K562 (cell line): Measurements from ENCODE around the gene CERS5. TPM values are rescaled to one million over a fixed set of nuclear protein-coding genes. Genes with fewer than 3 reads are reported as not detected.

Source experiments
- ATAC-seq: fragments of 200-7000 bp; cut with Tn5 transposase; 3 replicates; pipeline ENCODE4 v1.9.1; 2020; ENCODE audit warnings: moderate library complexity
- BruUV-seq: library from RNA; stranded (reverse); fragments of 400-500 nt; replicated peaks from 2 replicates; lab custom pipeline; 2021; lab: Mats Ljungman, UMichigan
- CTCF ChIA-PET: fragments of 300-600 bp; formaldehyde crosslinking; extraction: SDS; loops from one replicate; lab custom pipeline; 2021; ENCODE audit warnings: low intra/inter-chr PET ratio; lab: Yijun Ruan, JAX
- POLR2A ChIA-PET: fragments of 300-600, 350-650 bp; sonication (Branson Sonifier 250); formaldehyde crosslinking; extraction: SDS; loops from one replicate; lab custom pipeline; 2021; ENCODE audit warnings: antibody characterized with exemption, inconsistent platforms; lab: Yijun Ruan, JAX
- DNase-seq, 4 experiments: peaks; one replicate each; pipeline versions ENCODE4 v3.0.0 to v3.0.0-alpha.2; 2011 to 2018; ENCODE audit warnings: low spot score in 3 of 4, mixed read lengths in 3 of 4; ENCODE audit errors: extremely low read depth in 1 of 4
- FAIRE-seq: peaks from 2 replicates; lab custom pipeline; 2011; peaks lifted over from hg19 to GRCh38; lab: Jason Lieb, UNC
- H2AFZ ChIP-seq: 2 replicates; pipeline ENCODE4 v1.6.0; 2011; ENCODE audit warnings: low read depth, low read length, control low read depth, inconsistent platforms
- H3K27ac ChIP-seq: fragments of 200-600 bp; 3 replicates; pipeline ENCODE4 v1.8.0; 2011; ENCODE audit warnings: low read depth, mild to moderate bottlenecking, control low read depth, inconsistent platforms, low read length, moderate library complexity, mixed read lengths; ENCODE audit errors: extremely low read depth
- H3K27me3 ChIP-seq, 2 experiments: fragments of 300-600 bp in 1 of 2; 2 replicates in 1 of 2; 3 replicates in 1 of 2; pipeline versions ENCODE4 v1.6.0 to v1.8.0; 2011; ENCODE audit warnings: inconsistent platforms in 2 of 2, low read length in 2 of 2, mild to moderate bottlenecking in 1 of 2, mixed read lengths in 1 of 2, moderate library complexity in 1 of 2; ENCODE audit not compliant: control insufficient read depth in 2 of 2, insufficient read depth in 2 of 2
- H3K36me3 ChIP-seq: fragments of 300-600 bp; 3 replicates; pipeline ENCODE4 v1.8.0; 2011; ENCODE audit warnings: mild to moderate bottlenecking, low read length, inconsistent platforms; ENCODE audit not compliant: control insufficient read depth, insufficient read depth
- H3K4me1 ChIP-seq, 2 experiments: fragments of 200-600 bp in 1 of 2; replicated peaks in 1 of 2; 2 replicates in 1 of 2; 3 replicates in 1 of 2; pipeline versions ENCODE4 v1.5.1 to v1.8.0; 2011; ENCODE audit warnings: inconsistent platforms in 2 of 2, low read length in 2 of 2, mild to moderate bottlenecking in 1 of 2, mixed read lengths in 1 of 2, moderate library complexity in 1 of 2; ENCODE audit not compliant: control insufficient read depth in 2 of 2, insufficient read depth in 2 of 2
- H3K4me2 ChIP-seq: 2 replicates; pipeline ENCODE4 v1.6.1; 2011; ENCODE audit warnings: low read length, control low read depth, inconsistent platforms, mixed read lengths; ENCODE audit not compliant: insufficient read depth
- H3K4me3 ChIP-seq: fragments of 200-600 bp; sonication (generic), shearing (Covaris generic); 2 replicates; pipeline ENCODE4 v1.5.1; 2016; ENCODE audit warnings: control low read depth, inconsistent platforms
- H3K79me2 ChIP-seq: fragments of 200-600 bp; 3 replicates; pipeline ENCODE4 v1.8.0; 2011; ENCODE audit warnings: low read length, inconsistent platforms; ENCODE audit not compliant: control insufficient read depth, insufficient read depth
- H3K9ac ChIP-seq, 2 experiments: 2 replicates each; pipeline versions ENCODE4 v1.6.0 to v1.6.1; 2011; ENCODE audit warnings: low read depth in 2 of 2, low read length in 2 of 2, control low read depth in 1 of 2, inconsistent platforms in 1 of 2, mild to moderate bottlenecking in 1 of 2, mixed read lengths in 1 of 2; ENCODE audit not compliant: insufficient read depth in 1 of 2
- H3K9me1 ChIP-seq: one replicate; pipeline ENCODE4 v1.6.0; 2011; ENCODE audit warnings: inconsistent platforms, mild to moderate bottlenecking, low read length, moderate library complexity; ENCODE audit not compliant: control insufficient read depth, insufficient read depth
- H3K9me3 ChIP-seq: replicated peaks from 2 replicates; pipeline ENCODE4 v1.5.1; 2011; ENCODE audit warnings: low read depth, low read length, inconsistent platforms; ENCODE audit not compliant: control insufficient read depth, insufficient read depth
- H4K20me1 ChIP-seq: replicated peaks from 2 replicates; pipeline ENCODE4 v1.6.1; 2011; ENCODE audit warnings: low read length, inconsistent platforms, mixed read lengths; ENCODE audit not compliant: control insufficient read depth, insufficient read depth
- CSDE1 ChIP-seq, 2 experiments: fragments of 450-650 bp; IDR thresholded peaks; 2 replicates each; pipeline ENCODE4 v1.6.1; 2016; ENCODE audit warnings: mild to moderate bottlenecking in 1 of 2
- EHMT2 ChIP-seq: fragments of 450-650 bp; IDR thresholded peaks from 2 replicates; pipeline ENCODE4 v1.6.1; 2018; ENCODE audit warnings: antibody characterized with exemption
- HMG20A ChIP-seq: fragments of 450-650 bp; formaldehyde crosslinking; conservative IDR thresholded peaks from 2 replicates; pipeline ENCODE4 v1.4.0; 2020; ENCODE audit warnings: mild to moderate bottlenecking, mixed read lengths
- MTA2 ChIP-seq: fragments of 450-650 bp; IDR thresholded peaks from 2 replicates; pipeline ENCODE4 v1.6.1; 2016; ENCODE audit warnings: low read depth
- PRPF4 ChIP-seq: fragments of 200-400 bp; formaldehyde crosslinking; IDR thresholded peaks from one replicate; pipeline ENCODE4 v1.6.1; 2017; ENCODE audit warnings: low read length, low read depth, mild to moderate bottlenecking; ENCODE audit not compliant: insufficient read depth, poor library complexity, severe bottlenecking
- RBM17 ChIP-seq: fragments of 200-400 bp; formaldehyde crosslinking; IDR thresholded peaks from 2 replicates; pipeline ENCODE4 v1.6.1; 2017; ENCODE audit warnings: low read depth, mild to moderate bottlenecking, low read length, borderline replicate concordance
- RFX5 ChIP-seq: IDR thresholded peaks from 2 replicates; pipeline ENCODE4 v1.6.1; 2011; ENCODE audit warnings: low read depth, mild to moderate bottlenecking, improper control_type of control experiment, low read length
- SETDB1 ChIP-seq: IDR thresholded peaks from one replicate; pipeline ENCODE4 v1.6.1; 2012; ENCODE audit warnings: low read length, control low read depth, inconsistent platforms
- SMC3 ChIP-seq: conservative IDR thresholded peaks from 2 replicates; pipeline ENCODE4 v1.6.1; 2011; ENCODE audit warnings: low read depth, low read length, improper control_type of control experiment; ENCODE audit not compliant: insufficient read depth
- ZNF24 ChIP-seq: fragments of 450-650 bp; IDR thresholded peaks from 2 replicates; pipeline ENCODE4 v1.6.1; 2016
- WGBS: fragments of 100-300 bp; shearing (Covaris generic); methylation state at CpG from one replicate; pipeline ENCODE4 v1.1.6; 2016; ENCODE audit warnings: low coverage, mixed read lengths; ENCODE audit not compliant: insufficient coverage; ENCODE audit errors: missing lambda C conversion rate; 5-methylcytosine and 5-hydroxymethylcytosine counted together
- in situ Hi-C: fragments of 300-500 bp; cut with MboI; formaldehyde crosslinking; loops from 4 replicates; pipeline ENCODE4 v1.15.0; 2018; ENCODE audit warnings: inconsistent platforms, mixed read lengths
- intact Hi-C: fragments of 100-400 bp; cut with micrococcal nuclease; formaldehyde crosslinking; loops from 2 replicates; pipeline ENCODE4 v1.14.2; 2022
- polyA plus RNA-seq, 8 experiments: library from polyadenylated mRNA; depleted of rRNA in 4 of 8; stranded (reverse) in 5 of 8; unstranded in 3 of 8; fragments of >200 nt; fragmentation: Nextera tagmentation in 2 of 8; fragmentation: Illumina TruSeq in 1 of 8; extraction: Ambion mirVana in 2 of 8; extraction: Trizol in 1 of 8; gene quantifications; 2 replicates each; pipeline versions ENCODE4 v1.2.1 to v1.2.3, GENCODE V29; 2011 to 2014; ENCODE audit warnings: inconsistent platforms in 1 of 8, missing spikeins in 1 of 8
- total RNA-seq, 7 experiments: library from RNA; depleted of rRNA in 6 of 7; stranded (reverse); fragments of >200 nt in 6 of 7; fragmentation: Illumina TruSeq in 2 of 7; extraction: Trizol in 2 of 7; gene quantifications; 2 replicates each; pipeline versions ENCODE4 v1.2.1 to v1.2.3, GENCODE V29; 2011 to 2021; ENCODE audit warnings: low replicate concordance in 1 of 7
- TF ChIP-seq, protein P1 (sequence below): fragments of 250-450 bp; sonication (Bioruptor Pico); IDR thresholded peaks from 2 replicates; pipeline ENCODE4 v1.8.0; 2022; ENCODE audit warnings: inconsistent platforms, mild to moderate bottlenecking, moderate library complexity, borderline replicate concordance
- TF ChIP-seq, protein P2 (sequence below), 2 experiments: fragments of 150-350 bp in 1 of 2; IDR thresholded peaks; 2 replicates each; pipeline ENCODE4 v1.6.1; 2012 to 2016; ENCODE audit warnings: low read depth in 2 of 2, low read length in 2 of 2, mild to moderate bottlenecking in 1 of 2, moderate library complexity in 1 of 2

Gene CERS5
- total and polyA plus RNA-seq, 9 of the 15 experiments (the other 6 are each of a cell fraction or from before 2014, with no cell fraction given) = 6.1 to 47.5 (median 17.8) TPM

DNA sequence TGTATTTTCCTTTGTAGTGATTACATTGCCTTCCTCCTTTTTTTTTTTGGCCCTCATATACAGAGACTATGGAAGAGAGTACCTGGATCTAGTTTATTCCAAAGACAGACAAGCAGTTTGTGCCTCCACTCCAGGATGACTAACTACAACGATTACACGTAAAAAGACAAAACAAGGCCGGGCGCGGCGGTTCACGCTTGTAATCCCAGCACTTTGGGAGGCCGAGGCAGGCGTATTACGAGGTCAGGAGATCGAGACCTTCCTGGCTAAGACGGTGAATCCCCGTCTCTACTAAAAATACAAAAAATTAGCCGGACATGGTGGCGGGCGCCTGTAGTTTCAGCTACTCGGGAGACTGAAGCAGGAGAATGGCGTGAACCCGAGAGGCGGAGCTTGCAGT, 2.2 kb downstream of the CERS5 start:
- DNase-seq = no peak
- in situ Hi-C loops (loop anchor here (5.0 kb wide), 1 partner anchor 198 kb away; no protein-coding TSS in a partner anchor), intact Hi-C loops (no loop called here)
- POLR2A ChIA-PET = no interaction called here
- no TSS peak for BruUV-seq
- WGBS = 88% methylated on average over 16 of the region's 20 CpGs
- no peak for ATAC-seq
- H3K9me3 ChIP-seq = no peaks in the 10 kb centered on the region
- TF ChIP-seq HMG20A (CRISPR knock-in tag) (no peak), SMC3 (no peak), PRPF4 (no peak)
- TF ChIP-seq, all 486 proteins: peak for 0
- CTCF ChIA-PET = no interaction called here
- H3K4me1 ChIP-seq = peaks cover 5 to 28% of the 10 kb centered on the region in 2 experiments; a peak in 4 of 5 replicates
- no peaks in the 10 kb centered on the region for H3K9me1 ChIP-seq
- H4K20me1 ChIP-seq = no peaks in the 10 kb centered on the region
- no peak for FAIRE-seq
- no peak overlapping the region; a peak in 1 of 4 replicates for H3K9ac ChIP-seq
- no peak overlapping the region for H3K4me2 ChIP-seq
- H3K4me3 ChIP-seq = no peak overlapping the region
- H3K79me2 ChIP-seq = peaks cover 32% of the 10 kb centered on the region
- peaks cover 6% of the 10 kb centered on the region; the same call in 1 of the 3 replicates for H3K36me3 ChIP-seq
- no peaks in the 10 kb centered on the region for H3K27me3 ChIP-seq
- no peak overlapping the region for H2AFZ ChIP-seq
- H3K27ac ChIP-seq = no peak overlapping the region

- no peaks in the 10 kb centered on the region for H4K20me1 ChIP-seq
- H3K27me3 ChIP-seq = no peaks in the 10 kb centered on the region
- TF ChIP-seq, protein P1, sequence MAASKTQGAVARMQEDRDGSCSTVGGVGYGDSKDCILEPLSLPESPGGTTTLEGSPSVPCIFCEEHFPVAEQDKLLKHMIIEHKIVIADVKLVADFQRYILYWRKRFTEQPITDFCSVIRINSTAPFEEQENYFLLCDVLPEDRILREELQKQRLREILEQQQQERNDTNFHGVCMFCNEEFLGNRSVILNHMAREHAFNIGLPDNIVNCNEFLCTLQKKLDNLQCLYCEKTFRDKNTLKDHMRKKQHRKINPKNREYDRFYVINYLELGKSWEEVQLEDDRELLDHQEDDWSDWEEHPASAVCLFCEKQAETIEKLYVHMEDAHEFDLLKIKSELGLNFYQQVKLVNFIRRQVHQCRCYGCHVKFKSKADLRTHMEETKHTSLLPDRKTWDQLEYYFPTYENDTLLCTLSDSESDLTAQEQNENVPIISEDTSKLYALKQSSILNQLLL (CRISPR knock-in tag) = no peak
- TF ChIP-seq SETDB1 (no peak), ZNF24 (no peak), MTA2 (no peak), RBM17 (no peak), EHMT2 (no peak), CSDE1 (IDR thresholded peaks at IDR 0.05) (no peak), RFX5 (no peak)
- TF ChIP-seq, protein P2, sequence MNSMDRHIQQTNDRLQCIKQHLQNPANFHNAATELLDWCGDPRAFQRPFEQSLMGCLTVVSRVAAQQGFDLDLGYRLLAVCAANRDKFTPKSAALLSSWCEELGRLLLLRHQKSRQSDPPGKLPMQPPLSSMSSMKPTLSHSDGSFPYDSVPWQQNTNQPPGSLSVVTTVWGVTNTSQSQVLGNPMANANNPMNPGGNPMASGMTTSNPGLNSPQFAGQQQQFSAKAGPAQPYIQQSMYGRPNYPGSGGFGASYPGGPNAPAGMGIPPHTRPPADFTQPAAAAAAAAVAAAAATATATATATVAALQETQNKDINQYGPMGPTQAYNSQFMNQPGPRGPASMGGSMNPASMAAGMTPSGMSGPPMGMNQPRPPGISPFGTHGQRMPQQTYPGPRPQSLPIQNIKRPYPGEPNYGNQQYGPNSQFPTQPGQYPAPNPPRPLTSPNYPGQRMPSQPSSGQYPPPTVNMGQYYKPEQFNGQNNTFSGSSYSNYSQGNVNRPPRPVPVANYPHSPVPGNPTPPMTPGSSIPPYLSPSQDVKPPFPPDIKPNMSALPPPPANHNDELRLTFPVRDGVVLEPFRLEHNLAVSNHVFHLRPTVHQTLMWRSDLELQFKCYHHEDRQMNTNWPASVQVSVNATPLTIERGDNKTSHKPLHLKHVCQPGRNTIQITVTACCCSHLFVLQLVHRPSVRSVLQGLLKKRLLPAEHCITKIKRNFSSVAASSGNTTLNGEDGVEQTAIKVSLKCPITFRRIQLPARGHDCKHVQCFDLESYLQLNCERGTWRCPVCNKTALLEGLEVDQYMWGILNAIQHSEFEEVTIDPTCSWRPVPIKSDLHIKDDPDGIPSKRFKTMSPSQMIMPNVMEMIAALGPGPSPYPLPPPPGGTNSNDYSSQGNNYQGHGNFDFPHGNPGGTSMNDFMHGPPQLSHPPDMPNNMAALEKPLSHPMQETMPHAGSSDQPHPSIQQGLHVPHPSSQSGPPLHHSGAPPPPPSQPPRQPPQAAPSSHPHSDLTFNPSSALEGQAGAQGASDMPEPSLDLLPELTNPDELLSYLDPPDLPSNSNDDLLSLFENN (IDR thresholded peaks at IDR 0.05; ENCODE audit: low read depth in 2 of 2, low read length in 2 of 2) = no peak
- DNase-seq (no peak), ATAC-seq (no peak), FAIRE-seq (no peak)
- peaks cover 35% of the 10 kb centered on the region for H3K79me2 ChIP-seq
- no TSS peak for BruUV-seq
- in situ Hi-C loops = no loop called here
- H3K4me3 ChIP-seq = no peak overlapping the region
- H3K9ac ChIP-seq = no peak overlapping the region
- CTCF ChIA-PET = no interaction called here
- no peak overlapping the region for H2AFZ ChIP-seq
- no peaks in the 10 kb centered on the region for H3K9me1 ChIP-seq
- no peaks in the 10 kb centered on the region for H3K9me3 ChIP-seq
- H3K4me2 ChIP-seq = no peak overlapping the region
- H3K4me1 ChIP-seq = peaks cover 2 to 15% of the 10 kb centered on the region in 2 experiments; a peak in 4 of 5 replicates
- H3K27ac ChIP-seq = no peak overlapping the region
- peaks cover 6% of the 10 kb centered on the region; the same call in 1 of the 3 replicates for H3K36me3 ChIP-seq
- intact Hi-C loops = no loop called here
- 69% methylated on average over 2 of the region's 2 CpGs for WGBS
- POLR2A ChIA-PET = interaction anchor here (1.4 kb wide), 1 partner anchor 51 kb away, joined by 6 read pairs; no protein-coding TSS in a partner anchor
Measured at GRCh38 chr12:50162230-50162629, 4.9 kb downstream of the CERS5 start.
